ENCODE results near the gene RPP25.

The RPP25 gene

GRCh38 chr15:74956648-74957475, at the start of gene RPP25:
Gene RPP25, minus strand, starts transcription at chr15:74956772. Its CDS starts 189 bp downstream, at chr15:74956583.
- DNase-seq = peak; percentile 71

- no peak for DNase-seq
Observed at GRCh38 chr15:75002398-75002797, 45.8 kb upstream of the RPP25 start.

GRCh38 chr15:75001310-75001709, 44.7 kb upstream of the RPP25 start:
- no peak for DNase-seq

GRCh38 chr15:74997543-74997942, 41.0 kb upstream of the RPP25 start:
- DNase-seq = no peak

- DNase-seq = no peak
Observed at GRCh38 chr15:74997141-74997540, 40.6 kb upstream of the RPP25 start.

- DNase-seq = no peak
Observed at GRCh38 chr15:74995779-74996765, 39.5 kb upstream of the RPP25 start.

GRCh38 chr15:74995182-74995778, 38.7 kb upstream of the RPP25 start, which contains the start of gene SCAMP5:
Gene SCAMP5, plus strand, starts transcription at chr15:74995563. Its CDS starts 16,277 bp downstream, at chr15:75011840.
- DNase-seq = peak; percentile 93

- no peak for DNase-seq
Observed at GRCh38 chr15:74994685-74995084, 38.1 kb upstream of the RPP25 start.

GRCh38 chr15:74994236-74994635, 37.7 kb upstream of the RPP25 start:
- no peak for DNase-seq

GRCh38 chr15:74992619-74993018, 36.0 kb upstream of the RPP25 start:
- DNase-seq = no peak

GRCh38 chr15:74989527-74989926, 33.0 kb upstream of the RPP25 start:
- DNase-seq = no peak

- no peak for DNase-seq
Observed at GRCh38 chr15:74988007-74988800, 31.6 kb upstream of the RPP25 start.

GRCh38 chr15:74983725-74984231, 27.2 kb upstream of the RPP25 start:
- DNase-seq = no peak

GRCh38 chr15:74982183-74982582, 25.6 kb upstream of the RPP25 start:
- no peak for DNase-seq

GRCh38 chr15:74978503-74978902, 21.9 kb upstream of the RPP25 start:
- DNase-seq = no peak

GRCh38 chr15:74978077-74978476, 21.5 kb upstream of the RPP25 start:
- DNase-seq = no peak

- no peak for DNase-seq
Observed at GRCh38 chr15:74977599-74977998, 21.0 kb upstream of the RPP25 start.

- no peak for DNase-seq
Observed at GRCh38 chr15:74976159-74976558, 19.6 kb upstream of the RPP25 start.

GRCh38 chr15:74967670-74968069, 11.1 kb upstream of the RPP25 start:
- no peak for DNase-seq

- no peak for DNase-seq
Observed at GRCh38 chr15:74964794-74965193, 8.2 kb upstream of the RPP25 start.

GRCh38 chr15:74963213-74963612, 6.6 kb upstream of the RPP25 start:
- DNase-seq = no peak

GRCh38 chr15:74962671-74963070, 6.1 kb upstream of the RPP25 start:
- DNase-seq = no peak

Data from left hindlimb (tissue), 1 donor.